GM18511 (cell line): ENCODE results near the gene FZD4.
"Not testable (repeated sequence)": the region's sequence is repeated elsewhere in the genome, so short reads cannot be mapped to it uniquely, and the experiment has no call there.

ENCODE experiments used
- ATAC-seq: cut with Tn5 transposase; IDR thresholded peaks from one replicate; pipeline ENCODE4 v1.9.1; 2021; ENCODE audit warnings: mild to moderate bottlenecking, moderate library complexity; ENCODE audit not compliant: unreplicated experiment

The FZD4 gene

DNA sequence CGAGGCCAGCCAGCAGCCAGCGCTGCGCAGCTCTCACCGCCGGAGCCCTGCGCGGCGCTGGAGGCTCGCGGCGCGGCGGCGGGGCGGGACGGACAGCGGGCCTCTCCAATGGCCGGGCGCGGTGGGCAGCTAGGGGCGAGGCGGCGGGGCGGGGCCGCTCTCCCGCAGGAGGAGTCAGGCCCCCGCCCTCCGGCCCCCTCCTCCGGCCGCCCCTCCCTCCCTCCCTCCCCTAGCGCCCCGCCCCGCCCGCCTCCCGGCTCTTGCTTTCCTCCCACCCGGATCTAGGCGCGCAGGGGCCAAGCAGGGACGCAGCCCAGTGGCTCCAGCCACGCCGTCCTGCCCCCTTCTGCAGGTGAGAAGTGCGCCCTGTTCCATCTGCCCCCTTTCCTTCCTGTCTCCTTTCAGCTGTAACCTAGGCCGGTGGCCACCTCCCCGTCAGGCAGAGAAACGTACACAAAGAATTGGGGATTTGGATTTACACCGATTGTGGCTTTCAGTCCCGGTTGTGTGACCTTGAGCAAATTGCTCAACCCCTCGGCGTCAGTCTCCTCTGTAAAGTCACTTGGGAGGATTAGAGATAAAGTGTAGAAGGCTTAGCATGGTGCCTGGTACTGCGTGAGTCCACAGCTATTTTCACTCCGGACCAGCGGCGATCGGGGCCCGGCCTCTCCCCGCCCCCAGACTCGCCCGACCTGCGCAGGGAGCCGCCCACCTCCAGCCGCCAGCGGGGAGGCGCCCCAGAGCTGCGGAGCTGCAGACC lies at the start of gene FZD4:
TSS of gene FZD4 (minus strand) at position 35 of the 760 bp plus-strand sequence. CDS start 310 bp downstream, outside the sequence.
- ATAC-seq: peak; percentile 91

DNA sequence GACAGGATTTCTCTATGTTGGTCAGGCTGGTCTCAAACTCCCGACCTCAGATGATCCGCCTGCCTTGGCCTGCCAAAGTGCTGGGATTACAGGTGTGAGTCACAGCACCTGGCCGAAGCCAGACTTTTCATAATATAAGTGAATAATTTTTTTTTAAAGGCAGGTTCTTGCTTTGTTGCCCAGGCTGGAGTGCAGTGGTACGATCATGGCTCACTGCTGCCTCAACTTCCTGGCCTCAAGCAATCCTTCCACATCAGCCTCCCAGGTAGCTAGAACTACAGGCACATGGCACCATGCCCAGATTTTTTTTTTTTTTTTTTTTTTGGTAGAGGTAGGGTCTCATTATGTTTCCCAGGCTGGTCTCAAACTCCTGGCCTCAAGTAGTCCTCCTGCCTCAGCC lies 49.1 kb upstream of the FZD4 start:
- not testable (repeated sequence) for ATAC-seq

DNA sequence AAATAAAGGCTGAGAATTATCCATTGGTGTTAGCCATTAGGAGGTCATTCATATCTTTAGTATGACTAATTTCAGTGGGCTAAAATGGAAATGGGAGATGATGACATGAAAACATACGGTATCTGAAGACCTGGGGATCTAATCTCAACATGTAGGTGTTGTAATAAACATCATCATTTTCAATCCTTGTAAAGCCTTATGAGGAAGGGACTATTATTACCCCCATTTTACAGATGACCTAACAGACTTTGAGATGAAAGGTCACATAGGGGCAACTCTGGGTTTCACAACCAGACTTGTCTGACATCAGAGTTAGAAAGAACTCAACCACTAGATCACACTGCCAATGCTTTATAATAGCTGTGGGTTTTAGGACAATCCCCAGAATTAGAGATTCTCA lies 47.7 kb upstream of the FZD4 start:
- no peak for ATAC-seq

DNA sequence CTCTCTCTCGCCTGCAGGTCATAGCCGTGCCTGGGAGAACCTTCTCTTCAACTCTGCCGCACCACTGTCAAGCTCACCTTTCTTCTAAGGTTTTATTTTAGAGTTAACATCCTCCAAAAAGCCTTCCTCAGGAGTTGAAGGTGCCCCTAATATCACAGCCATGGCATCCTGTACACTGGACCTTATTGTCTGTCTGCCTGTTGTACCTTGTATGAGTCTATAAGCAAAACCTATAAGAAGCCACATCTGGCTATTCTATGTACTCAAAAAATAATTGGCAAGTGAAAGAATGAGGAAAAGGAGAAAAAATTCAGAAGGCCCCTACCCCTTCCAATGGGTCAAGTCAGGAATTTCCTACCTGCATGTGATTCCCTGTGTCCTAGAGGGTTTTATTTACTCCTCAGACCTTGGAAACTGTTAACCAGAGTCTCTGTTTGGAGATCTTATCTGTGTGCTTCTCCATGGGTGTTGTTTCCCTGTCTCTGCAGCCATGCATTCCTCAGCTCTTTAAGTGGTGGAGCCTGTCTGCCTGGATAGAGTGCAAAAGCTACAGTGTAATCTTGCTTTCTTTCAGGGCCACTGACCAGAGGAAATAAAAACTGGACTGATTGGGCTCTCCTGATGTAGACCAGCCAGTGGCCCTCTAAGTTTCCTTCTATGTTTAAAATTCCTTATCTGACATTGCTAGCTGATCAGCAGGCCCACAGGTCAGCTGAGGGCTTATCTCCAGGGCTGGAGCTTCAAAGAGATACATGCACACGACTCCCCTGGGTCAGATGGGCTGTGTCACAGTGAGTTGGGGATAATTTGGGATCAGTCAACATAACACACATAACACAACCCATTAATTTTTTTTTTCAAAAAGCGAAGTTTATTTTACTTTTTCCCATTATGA lies 44.9 kb upstream of the FZD4 start:
- no peak for ATAC-seq

DNA sequence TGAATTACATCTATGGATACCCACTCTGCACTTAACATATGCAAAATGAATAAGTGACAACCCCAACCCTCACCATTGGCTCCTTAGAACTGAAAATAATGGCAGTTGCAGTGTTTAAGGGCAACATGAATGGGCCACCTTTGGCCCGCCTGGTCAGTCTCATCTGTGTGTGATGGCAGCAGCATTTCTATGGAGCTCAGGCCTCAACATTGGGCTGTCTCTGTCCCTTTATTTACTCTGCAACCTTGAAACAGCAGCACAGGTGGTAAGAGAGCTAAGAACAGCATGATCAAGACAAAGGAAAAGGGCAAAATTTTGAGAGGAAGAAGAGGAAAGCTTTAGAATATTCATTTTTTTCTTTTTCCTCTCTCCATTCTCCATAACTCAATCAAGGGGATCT lies 44.2 kb upstream of the FZD4 start:
- no peak for ATAC-seq

DNA sequence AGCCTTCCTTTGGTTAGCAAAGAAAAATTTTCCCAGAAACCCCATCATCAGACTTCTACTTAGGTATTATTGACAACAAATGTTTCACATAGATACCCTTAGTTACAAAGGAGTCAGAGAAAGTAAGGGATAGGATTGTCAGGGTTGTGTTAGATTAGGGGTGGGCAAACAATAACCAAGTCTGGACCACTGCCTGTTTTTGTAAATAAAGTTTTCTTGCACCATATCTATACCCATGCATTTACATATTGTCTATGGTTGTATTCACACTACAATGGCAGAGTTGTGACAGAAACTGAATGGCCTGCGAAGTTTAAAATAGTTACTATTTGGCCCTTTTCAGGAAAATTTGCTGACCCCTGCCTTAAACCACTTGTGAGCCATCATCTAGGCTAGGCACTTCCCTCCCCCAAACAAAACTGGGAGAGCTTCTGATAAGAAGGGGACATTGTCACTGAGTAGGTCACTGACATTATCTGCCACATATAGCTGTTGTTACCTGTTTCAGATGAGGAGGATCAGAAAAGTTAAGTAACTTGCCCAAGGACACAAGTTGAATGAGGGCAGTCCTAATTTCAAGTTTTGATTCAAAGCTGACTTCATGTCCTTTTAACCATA lies 41.9 kb upstream of the FZD4 start:
- ATAC-seq: no peak

DNA sequence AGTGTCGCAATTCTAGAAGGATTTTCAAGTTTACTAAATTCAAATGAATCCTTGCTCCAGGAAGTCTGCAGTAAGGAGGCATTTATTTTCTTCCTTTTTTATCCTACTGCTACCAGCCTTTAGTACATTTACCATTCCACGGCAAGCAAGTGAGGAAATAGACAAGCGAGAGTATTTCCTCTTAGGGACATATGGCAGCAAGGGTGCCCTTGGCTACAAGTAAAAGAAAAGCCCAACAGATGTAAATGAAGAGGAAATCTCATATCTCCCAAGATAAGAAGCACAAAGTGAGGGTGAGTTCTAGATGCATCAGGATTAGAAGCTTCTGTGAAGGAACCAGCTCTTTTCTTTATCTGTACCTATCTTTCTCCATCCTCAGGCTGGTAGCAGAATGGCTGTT lies 37.8 kb upstream of the FZD4 start:
- no peak for ATAC-seq

DNA sequence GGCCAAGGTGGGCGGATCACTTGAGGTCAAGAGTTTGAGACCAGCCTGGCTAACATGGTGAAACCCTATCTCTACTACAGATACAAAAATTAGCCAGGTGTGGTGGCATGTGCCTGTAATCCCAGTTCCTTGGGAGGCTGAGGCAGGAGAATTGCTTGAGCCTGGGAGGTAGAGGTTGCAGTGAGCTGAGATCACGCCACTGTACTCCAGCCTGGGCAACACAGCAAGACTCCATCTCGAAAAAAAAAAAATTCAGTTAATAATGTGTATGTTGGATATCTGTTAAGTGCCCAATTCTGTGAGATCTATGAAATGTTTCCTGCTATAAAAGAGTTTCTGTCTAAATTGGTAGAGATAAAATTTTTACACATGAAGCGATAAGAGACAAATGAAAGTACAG lies 37.1 kb upstream of the FZD4 start:
- ATAC-seq: not testable (repeated sequence)

DNA sequence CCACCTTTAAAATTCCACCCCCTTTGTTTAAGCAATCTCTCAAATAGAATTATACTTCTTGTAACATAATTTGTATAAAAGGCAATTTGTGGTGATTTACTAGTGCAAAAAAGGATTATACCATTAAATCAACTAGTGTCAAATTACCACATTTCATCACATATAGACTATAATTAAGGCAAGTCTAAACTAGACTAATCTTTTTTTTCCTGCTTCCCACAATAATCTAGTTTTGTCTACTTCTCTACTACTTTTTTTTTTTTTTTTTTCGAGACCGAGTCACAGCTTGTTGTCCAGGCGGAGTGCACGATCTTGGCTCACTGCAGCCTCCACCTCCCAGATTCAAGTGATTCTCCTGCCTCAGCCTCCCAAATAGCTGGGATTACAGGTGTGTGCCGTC lies 36.1 kb upstream of the FZD4 start:
- ATAC-seq: no peak

DNA sequence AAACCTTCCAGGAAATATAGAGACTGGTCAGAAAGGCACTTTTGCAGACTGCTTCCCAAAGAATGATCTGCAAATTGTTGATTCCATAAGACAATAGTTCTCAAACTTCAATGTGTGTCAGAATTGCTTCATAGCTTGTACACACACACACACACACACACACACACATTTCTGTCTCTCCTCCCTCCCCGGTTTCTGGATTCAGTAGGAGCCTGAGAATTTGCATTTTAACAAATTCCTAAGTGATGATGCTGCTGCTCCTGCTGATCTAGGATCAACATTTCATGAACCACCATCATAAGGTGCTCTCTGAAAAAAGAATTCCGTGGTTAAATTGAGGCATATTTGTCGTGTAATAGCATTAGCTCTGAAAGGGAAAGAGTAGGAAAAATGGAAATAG lies 35.3 kb upstream of the FZD4 start:
- no peak for ATAC-seq

DNA sequence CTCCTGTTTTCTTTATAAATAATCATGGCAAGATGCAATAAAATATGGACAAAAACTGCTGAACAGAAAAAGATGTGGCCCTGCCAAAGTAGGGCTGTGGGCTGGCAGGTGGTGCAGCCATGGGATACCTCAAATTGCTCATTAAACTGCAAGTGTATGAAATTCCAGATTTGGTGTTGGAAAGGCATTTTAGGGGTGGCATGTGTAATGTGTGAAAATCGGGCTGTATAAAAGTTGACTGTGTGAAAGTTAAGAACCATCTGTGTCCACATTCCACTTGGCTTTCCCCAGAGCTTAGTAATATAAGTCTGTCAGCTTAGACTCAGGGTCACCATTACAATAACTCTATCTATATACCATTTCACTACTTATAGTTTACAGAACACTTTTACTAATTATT lies 34.8 kb upstream of the FZD4 start:
- no peak for ATAC-seq

DNA sequence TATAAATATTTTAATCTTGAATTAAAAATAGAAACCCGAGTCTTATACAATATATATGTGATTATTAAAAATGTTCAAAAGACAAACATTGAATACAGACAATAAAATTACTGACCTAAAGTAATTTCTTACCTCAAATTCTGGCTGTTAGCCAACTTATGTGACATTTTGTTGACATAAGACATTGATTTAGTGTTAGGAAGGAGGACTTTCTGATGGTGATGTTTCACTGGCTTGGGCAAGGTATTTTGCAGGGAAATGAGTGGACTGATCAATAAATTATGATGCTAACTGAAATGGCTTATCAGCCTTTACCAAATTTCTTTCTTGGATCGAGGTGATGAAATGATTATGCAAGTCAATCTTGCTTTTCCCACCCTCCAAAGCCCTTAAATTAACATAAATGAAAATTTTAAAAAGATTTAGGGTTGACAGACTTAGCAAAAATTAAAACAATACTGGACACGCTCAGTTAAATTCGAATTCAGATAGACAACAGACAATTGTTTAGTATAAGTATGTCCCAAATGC lies 33.2 kb upstream of the FZD4 start:
- no peak for ATAC-seq

DNA sequence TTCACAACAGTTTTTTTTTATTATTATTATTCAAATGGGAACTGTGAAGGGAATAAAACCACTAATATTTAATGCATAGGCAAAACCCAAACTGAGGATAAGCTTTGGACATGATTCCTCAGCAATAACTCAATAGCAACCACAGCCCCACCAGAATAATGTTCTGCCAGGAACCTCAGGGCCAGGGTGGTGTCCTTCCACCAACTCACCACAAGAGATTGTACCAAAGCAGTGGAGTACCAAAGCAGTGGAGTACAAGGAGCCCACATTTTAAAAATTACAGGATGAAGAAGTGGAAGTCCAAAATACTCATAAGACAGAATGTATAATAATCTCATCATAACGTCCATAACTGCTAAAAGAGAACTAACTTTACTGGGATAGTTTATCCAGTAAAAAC lies 32.5 kb upstream of the FZD4 start:
- ATAC-seq: no peak

DNA sequence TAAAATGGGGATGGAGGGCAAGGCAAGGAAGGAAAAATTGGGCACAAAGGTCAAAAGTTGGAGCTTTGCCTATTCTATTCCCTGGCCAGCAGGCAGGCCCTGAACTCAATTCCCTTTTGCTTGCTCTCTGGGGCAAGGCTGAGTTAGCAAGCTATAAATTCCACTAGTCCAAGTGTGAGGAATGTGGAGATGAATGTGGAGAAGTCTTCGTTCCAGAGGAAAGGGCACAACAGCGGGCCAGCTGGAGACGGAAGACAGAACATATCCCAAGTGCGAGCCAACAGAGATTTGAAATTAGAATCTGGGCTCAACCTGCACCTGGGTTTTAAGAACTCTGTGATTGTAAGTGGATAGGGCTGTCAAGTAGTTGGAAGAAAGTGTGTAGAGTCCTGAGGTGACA lies 29.5 kb upstream of the FZD4 start:
- ATAC-seq: no peak

DNA sequence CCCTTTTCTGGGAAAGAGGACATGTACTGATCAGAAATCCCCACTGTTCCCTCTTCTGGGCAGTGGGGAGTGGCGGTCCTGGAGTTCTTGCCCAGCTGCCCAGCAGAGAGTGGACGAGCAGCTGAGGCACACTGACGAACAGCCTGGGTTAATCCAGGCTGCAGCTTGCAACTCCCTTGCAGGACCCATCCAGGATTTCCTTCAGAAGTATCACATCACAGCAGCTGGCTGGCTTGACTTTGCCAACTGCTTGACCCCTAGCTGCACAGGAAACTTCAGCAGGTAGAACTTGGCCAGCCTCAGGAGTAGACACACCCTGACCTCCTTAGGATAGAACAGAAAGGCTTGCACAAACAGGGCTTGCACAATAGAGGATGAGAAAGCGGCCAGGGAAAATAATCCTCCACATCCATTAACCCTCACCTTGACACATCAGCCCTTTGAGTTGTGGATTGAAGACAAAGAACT lies 27.9 kb upstream of the FZD4 start:
- ATAC-seq: no peak

DNA sequence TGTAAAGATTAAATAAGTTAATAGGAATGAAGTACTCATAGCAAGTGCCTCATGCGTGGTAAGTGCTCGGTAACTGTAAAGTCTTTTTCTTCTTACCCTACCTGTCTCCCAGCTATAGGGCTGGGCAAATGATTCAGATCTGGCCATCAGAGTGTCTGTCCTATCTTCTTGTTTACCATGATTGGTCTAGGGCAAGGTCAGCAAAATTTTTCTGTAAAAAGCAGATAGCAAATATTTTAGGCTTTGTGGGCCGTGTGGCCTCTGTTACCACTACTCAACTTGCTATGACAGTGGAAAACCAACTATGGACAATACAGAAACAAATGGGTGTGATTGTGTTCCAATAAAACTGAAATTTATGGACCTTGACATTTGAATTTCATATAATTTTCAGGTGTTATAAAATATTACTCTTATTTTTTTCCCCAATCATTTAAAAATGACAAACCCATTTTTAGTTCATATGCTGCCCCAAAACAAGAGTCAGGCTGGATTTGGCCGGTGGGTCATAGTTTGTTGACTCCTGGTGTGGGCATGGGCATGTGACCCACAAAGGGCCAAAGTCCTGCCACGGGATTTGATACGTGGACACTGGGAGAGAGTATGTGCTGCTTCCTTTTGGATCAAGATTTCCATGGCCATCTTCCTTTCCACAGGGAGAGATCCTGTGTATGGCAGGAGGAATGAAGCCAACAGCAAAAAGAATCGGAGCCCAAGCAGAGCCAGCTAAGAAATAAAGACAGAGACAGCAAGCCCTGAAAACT lies 26.8 kb upstream of the FZD4 start:
- ATAC-seq: no peak

DNA sequence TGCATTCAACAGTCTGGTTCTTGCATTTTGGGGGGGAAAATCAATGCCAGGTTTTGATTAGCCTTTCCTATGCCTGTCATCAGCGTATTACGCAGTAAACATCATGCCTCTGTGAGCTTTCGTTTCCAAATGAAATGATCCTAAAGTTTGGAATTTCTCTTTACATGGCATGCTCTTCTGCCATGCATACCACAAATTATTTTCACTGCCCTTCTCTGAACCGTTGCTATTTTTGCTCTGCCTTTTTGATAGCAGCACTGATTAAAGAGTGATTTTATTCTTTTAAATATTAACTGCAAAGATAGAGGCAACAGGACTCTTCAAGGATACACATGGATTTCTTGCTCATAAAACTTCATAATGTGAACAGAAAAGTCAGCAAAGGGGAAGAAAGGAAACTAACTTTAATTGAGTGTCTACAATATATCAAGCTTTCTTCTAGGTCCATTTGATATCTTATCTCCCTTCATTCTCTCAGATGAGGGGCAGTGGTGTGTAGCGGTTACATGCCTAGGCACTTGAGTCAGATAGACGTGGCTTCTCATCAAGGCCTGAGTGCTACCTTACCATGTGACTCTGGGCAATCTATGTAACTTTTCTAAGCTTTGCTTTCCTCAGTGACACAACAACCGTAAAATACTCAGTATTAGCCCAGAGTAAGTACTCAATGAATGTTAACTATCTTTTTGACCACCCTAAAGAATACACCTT lies 25.0 kb upstream of the FZD4 start:
- ATAC-seq: no peak

DNA sequence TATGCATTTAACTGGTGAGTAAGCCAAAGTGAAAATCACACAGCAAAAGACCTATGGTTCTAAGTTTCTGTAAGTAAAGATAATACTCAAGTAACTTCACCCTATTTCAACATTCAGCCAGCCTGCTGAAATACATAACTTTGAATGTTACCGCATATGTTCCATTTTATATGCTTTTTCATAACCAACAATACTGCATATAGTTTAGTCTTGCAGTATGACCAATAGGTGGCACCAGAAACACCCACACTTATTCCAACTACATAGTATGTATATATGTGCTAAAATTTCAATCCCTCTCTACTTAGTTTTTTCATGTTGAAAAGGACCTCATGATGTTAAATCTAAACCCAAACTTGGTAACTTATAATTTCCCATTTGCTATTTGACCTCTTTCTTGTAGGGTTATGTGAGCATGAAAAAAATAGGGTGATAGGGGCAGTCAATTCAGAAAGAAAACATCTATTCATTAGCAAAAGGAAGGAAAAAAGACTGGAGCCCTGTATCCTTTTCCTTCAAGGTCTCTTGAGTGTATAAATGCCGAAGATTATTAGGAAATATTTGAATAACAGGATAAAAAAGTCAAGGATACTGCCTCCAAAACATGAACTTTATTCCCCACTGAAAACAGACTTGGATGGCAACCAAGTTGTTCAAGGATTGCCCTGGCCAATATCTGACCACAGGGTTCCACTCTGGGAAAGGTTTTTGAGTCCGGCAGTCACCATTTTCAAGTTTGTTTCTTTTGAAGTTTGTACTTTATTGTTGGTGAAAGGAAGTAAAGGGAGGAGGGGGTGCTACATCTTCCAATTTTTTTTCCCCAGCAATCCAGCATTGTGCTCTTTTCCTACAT lies 23.8 kb upstream of the FZD4 start:
- peak; percentile 77 for ATAC-seq

DNA sequence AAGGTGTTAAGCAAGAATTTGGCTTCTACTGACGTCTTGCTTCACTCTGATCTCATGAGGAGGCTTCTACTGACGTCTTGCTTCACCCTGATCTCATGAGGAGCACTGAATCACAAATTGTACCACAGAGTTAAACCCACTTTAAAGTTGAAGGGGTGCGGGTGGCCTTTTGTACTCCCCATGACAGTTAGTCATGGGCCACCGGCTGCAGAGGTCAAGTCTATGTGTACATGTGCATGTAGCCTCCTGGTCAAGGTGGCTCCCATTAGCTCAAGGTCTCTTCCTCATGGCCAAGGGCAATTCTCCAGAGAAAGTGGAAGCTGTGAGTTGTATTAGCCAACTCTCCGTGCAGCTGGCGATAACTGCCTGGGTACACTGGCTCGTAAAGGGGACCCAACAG lies 23.1 kb upstream of the FZD4 start:
- ATAC-seq: no peak
